HCT116 (cell line): ENCODE data around the gene STYXL2. TPM values are rescaled to one million over a fixed set of nuclear protein-coding genes. Genes with fewer than 3 reads are reported as not detected.

Experiments
- ATAC-seq: fragments of 200-7000 bp; cut with Tn5 transposase; 2 replicates; pipeline ENCODE4 v1.9.1; 2020; ENCODE audit warnings: mild to moderate bottlenecking, moderate library complexity
- BruUV-seq: library from RNA; stranded (reverse); fragments of 400-500 nt; replicated peaks from 2 replicates; lab custom pipeline; 2021; lab: Mats Ljungman, UMichigan
- CTCF ChIA-PET: fragments of 300-600 bp; sonication (Branson Sonifier 250); formaldehyde crosslinking; loops from one replicate; lab custom pipeline; 2021; ENCODE audit warnings: antibody characterized with exemption; lab: Charles Lee
- POLR2A ChIA-PET: fragments of 300-600, 350-600 bp; sonication (Branson Sonifier 250); formaldehyde crosslinking; loops from one replicate; lab custom pipeline; 2021; ENCODE audit warnings: antibody characterized with exemption; lab: Charles Lee
- RAD21 ChIA-PET, 2 experiments: fragments of 300-600 bp; sonication (Branson Sonifier 250); formaldehyde crosslinking; loops; one replicate each; lab custom pipeline; 2023; ENCODE audit warnings: low total read pairs in 2 of 2; ENCODE audit not compliant: uncharacterized antibody in 2 of 2, unreplicated experiment in 2 of 2, low non-redundant PET in 1 of 2; lab: Charles Lee
- DNase-seq: peaks from one replicate; pipeline ENCODE4 v3.0.0-alpha.2; 2010; ENCODE audit warnings: low read depth, low spot score
- H2AFZ ChIP-seq: fragments of 200-600 bp; shearing (Covaris generic), sonication (generic); 2 replicates; pipeline ENCODE4 v1.6.1; 2017; ENCODE audit warnings: low read depth, mixed run types, mixed read lengths, antibody characterized with exemption, low read length; ENCODE audit not compliant: poor library complexity, severe bottlenecking
- H3K27ac ChIP-seq: 2 replicates; pipeline ENCODE4 v1.5.1; 2012; ENCODE audit warnings: low read depth, low read length
- H3K27me3 ChIP-seq: fragments of 200-600 bp; sonication (generic); 2 replicates; pipeline ENCODE4 v1.6.1; 2016; ENCODE audit warnings: mixed run types, low read length, mixed read lengths; ENCODE audit not compliant: insufficient read depth
- H3K36me3 ChIP-seq, 2 experiments: fragments of 200-500 bp in 1 of 2; fragments of 200-600 bp in 1 of 2; sonication (Bioruptor generic) in 1 of 2; sonication (generic) in 1 of 2; 2 replicates each; pipeline versions ENCODE4 v1.5.1 to v1.6.1; 2014 to 2016; ENCODE audit warnings: low read length in 2 of 2, inconsistent platforms in 1 of 2, mixed read lengths in 1 of 2, mixed run types in 1 of 2; ENCODE audit not compliant: insufficient read depth in 2 of 2, control insufficient read depth in 1 of 2
- H3K4me1 ChIP-seq, 2 experiments: fragments of 200-600 bp in 1 of 2; sonication (generic) in 1 of 2; 2 replicates each; pipeline versions ENCODE4 v1.5.1 to v1.6.1; 2012 to 2017; ENCODE audit warnings: low read length in 2 of 2, inconsistent platforms in 1 of 2, mild to moderate bottlenecking in 1 of 2, mixed read lengths in 1 of 2, mixed run types in 1 of 2, moderate library complexity in 1 of 2; ENCODE audit not compliant: insufficient read depth in 2 of 2, control insufficient read depth in 1 of 2
- H3K4me2 ChIP-seq: fragments of 200-600 bp; sonication (generic); 2 replicates; pipeline ENCODE4 v1.6.1; 2017; ENCODE audit warnings: mixed run types, low read length, mixed read lengths
- H3K4me3 ChIP-seq, 2 experiments: fragments of 200-600 bp in 1 of 2; sonication (generic) in 1 of 2; replicated peaks in 1 of 2; 2 replicates each; pipeline ENCODE4 v1.5.1; 2011 to 2016; ENCODE audit warnings: low read length in 2 of 2, control low read depth in 1 of 2, low read depth in 1 of 2, mild to moderate bottlenecking in 1 of 2, mixed read lengths in 1 of 2, mixed run types in 1 of 2
- H3K79me2 ChIP-seq: fragments of 200-600 bp; sonication (generic); 2 replicates; pipeline ENCODE4 v1.6.1; 2017; ENCODE audit warnings: mild to moderate bottlenecking, mixed run types, low read length, moderate library complexity, mixed read lengths; ENCODE audit not compliant: insufficient read depth
- H3K9ac ChIP-seq: fragments of 200-600 bp; sonication (generic); 2 replicates; pipeline ENCODE4 v1.6.1; 2016; ENCODE audit warnings: low read length, mixed read lengths
- H3K9me2 ChIP-seq: fragments of 200-600 bp; sonication (generic), shearing (Covaris generic); 2 replicates; pipeline ENCODE4 v1.6.1; 2017; ENCODE audit warnings: mixed run types, mild to moderate bottlenecking, moderate library complexity; ENCODE audit not compliant: insufficient read depth
- H3K9me3 ChIP-seq, 2 experiments: fragments of 200-500 bp in 1 of 2; fragments of 200-600 bp in 1 of 2; sonication (Bioruptor generic) in 1 of 2; sonication (generic) in 1 of 2; 2 replicates each; pipeline ENCODE4 v1.6.1; 2014 to 2017; ENCODE audit warnings: low read length in 2 of 2, mixed read lengths in 2 of 2, inconsistent platforms in 1 of 2, low read depth in 1 of 2, mild to moderate bottlenecking in 1 of 2, mixed run types in 1 of 2, moderate library complexity in 1 of 2; ENCODE audit not compliant: control insufficient read depth in 1 of 2, insufficient read depth in 1 of 2
- H4K20me1 ChIP-seq: fragments of 200-600 bp; sonication (generic), shearing (Covaris generic); 2 replicates; pipeline ENCODE4 v1.6.1; 2017; ENCODE audit warnings: mixed run types, mild to moderate bottlenecking, moderate library complexity; ENCODE audit not compliant: insufficient read depth
- ATF3 ChIP-seq: IDR thresholded peaks from 2 replicates; pipeline ENCODE4 v1.6.1; 2012
- CEBPB ChIP-seq: IDR thresholded peaks from 2 replicates; pipeline ENCODE4 v1.6.1; 2012; ENCODE audit warnings: low read depth
- ELF1 ChIP-seq: IDR thresholded peaks from 2 replicates; pipeline ENCODE4 v1.6.1; 2012; ENCODE audit warnings: low read depth, borderline replicate concordance
- EZH2phosphoT487 ChIP-seq: fragments of 200-600 bp; IDR thresholded peaks from 2 replicates; pipeline ENCODE4 v1.6.1; 2018; ENCODE audit warnings: antibody characterized with exemption, borderline replicate concordance
- FOSL1 ChIP-seq: IDR thresholded peaks from 2 replicates; pipeline ENCODE4 v1.6.1; 2012; ENCODE audit warnings: low read depth
- JUND ChIP-seq: IDR thresholded peaks from 2 replicates; pipeline ENCODE4 v1.6.1; 2012
- POLR2A ChIP-seq: IDR thresholded peaks from 2 replicates; pipeline ENCODE4 v1.7.0; 2011; ENCODE audit warnings: borderline replicate concordance; ENCODE audit not compliant: insufficient read depth, insufficient read length; ENCODE audit errors: extremely low read depth
- POLR2AphosphoS5 ChIP-seq: IDR thresholded peaks from 2 replicates; pipeline ENCODE4 v1.6.1; 2011; ENCODE audit warnings: mild to moderate bottlenecking, low read depth, low read length, moderate library complexity
- RAD21 ChIP-seq: IDR thresholded peaks from 2 replicates; pipeline ENCODE4 v1.6.1; 2012; ENCODE audit warnings: low read depth, mild to moderate bottlenecking
- SIN3A ChIP-seq: IDR thresholded peaks from 2 replicates; pipeline ENCODE4 v1.6.1; 2012; ENCODE audit warnings: low read depth
- SRF ChIP-seq: IDR thresholded peaks from 2 replicates; pipeline ENCODE4 v1.6.1; 2012; ENCODE audit warnings: low read depth
- TCF7L2 ChIP-seq: IDR thresholded peaks from 2 replicates; pipeline ENCODE4 v1.7.0; 2011; ENCODE audit warnings: borderline replicate concordance, inconsistent platforms; ENCODE audit not compliant: insufficient read depth, insufficient read length; ENCODE audit errors: extremely low read depth
- ZBTB33 ChIP-seq: IDR thresholded peaks from 2 replicates; pipeline ENCODE4 v1.6.1; 2011; ENCODE audit warnings: mild to moderate bottlenecking, low read length, moderate library complexity; ENCODE audit not compliant: insufficient replicate concordance; ENCODE audit errors: extremely low read depth
- ZFX ChIP-seq: fragments of 450-650 bp; IDR thresholded peaks from 2 replicates; pipeline ENCODE4 v1.6.1; 2017
- intact Hi-C: fragments of 100-400 bp; cut with micrococcal nuclease; formaldehyde crosslinking; loops from 2 replicates; pipeline ENCODE4 v1.10.0; 2022
- total RNA-seq: library from RNA; stranded (reverse); gene quantifications from one replicate; pipeline ENCODE4 v1.2.1, GENCODE V29; 2021; ENCODE audit not compliant: unreplicated experiment

Gene STYXL2
- total RNA-seq, 1 experiment from 2014 or later = not detected

- TF ChIP-seq ZBTB33 (no peak), ATF3 (no peak)
Measured at GRCh38 chr1:167137332-167137781, 43.5 kb downstream of the STYXL2 start (continued).

GRCh38 chr1:167137793-167138510 is 44.1 kb downstream of the STYXL2 start:
- H4K20me1 ChIP-seq = no peaks in the 10 kb centered on the region
- BruUV-seq = no TSS peak
- H2AFZ ChIP-seq = no peak overlapping the region
- TF ChIP-seq ZFX (no peak), ELF1 (no peak), CEBPB (no peak), EZH2phosphoT487 (no peak), RAD21 (no peak), TCF7L2 (no peak), FOSL1 (no peak), SIN3A (no peak), SRF (no peak), JUND (no peak), POLR2AphosphoS5 (no peak), POLR2A (no peak)
- no peak overlapping the region for H3K9ac ChIP-seq
- intact Hi-C loops = no loop called here
- CTCF ChIA-PET = no interaction called here
- H3K27ac ChIP-seq = no peak overlapping the region
- no peaks in the 10 kb centered on the region for H3K79me2 ChIP-seq
- no peak overlapping the region for H3K4me2 ChIP-seq
- no peaks in the 10 kb centered on the region for H3K9me2 ChIP-seq
- H3K27me3 ChIP-seq = no peaks in the 10 kb centered on the region
- POLR2A ChIA-PET = no interaction called here
- no peak overlapping the region for H3K4me3 ChIP-seq
- H3K9me3 ChIP-seq = no peaks in the 10 kb centered on the region
- H3K4me1 ChIP-seq = peaks cover 0 to 7% of the 10 kb centered on the region in 2 experiments; a peak in 1 of 4 replicates
- RAD21 ChIA-PET = no interaction called here
- ATAC-seq (no peak), DNase-seq (no peak)
- no peaks in the 10 kb centered on the region for H3K36me3 ChIP-seq
